Activated naive CD8-positive, alpha-beta T cell treated with anti-CD3 and anti-CD28 coated beads, Interleukin-2, amount 50 U/mL, for 24 hours (primary cell): Measurements from ENCODE around the gene UTP14C.
A peak's percentile ranks its signal among the peaks of the same experiment; 100 is the strongest.
"Not testable (repeated sequence)": the region's sequence is repeated elsewhere in the genome, so short reads cannot be mapped to it uniquely, and the experiment has no call there.

ENCODE experiments used
- ATAC-seq: fragments of 150-1000 bp; cut with Tn5 transposase; one replicate; pipeline ENCODE4 v1.10.0; 2021
- DNase-seq: peaks from one replicate; pipeline ENCODE4 v3.0.0; 2021
- H3K27ac Mint-ChIP-seq: one replicate; pipeline ENCODE4 v1.8.0; 2021; ENCODE audit warnings: mild to moderate bottlenecking, mixed read lengths
- H3K27me3 Mint-ChIP-seq: one replicate; pipeline ENCODE4 v1.8.0; 2021; ENCODE audit warnings: mixed read lengths
- H3K36me3 Mint-ChIP-seq: one replicate; pipeline ENCODE4 v1.8.0; 2021; ENCODE audit warnings: low read depth, mixed read lengths
- H3K4me1 Mint-ChIP-seq: one replicate; pipeline ENCODE4 v1.8.0; 2021; ENCODE audit warnings: mixed read lengths
- H3K4me3 Mint-ChIP-seq: one replicate; pipeline ENCODE4 v1.8.0; 2021; ENCODE audit warnings: mild to moderate bottlenecking, moderate library complexity, mixed read lengths
- H3K9me3 Mint-ChIP-seq: one replicate; pipeline ENCODE4 v1.8.0; 2021; ENCODE audit warnings: mixed read lengths

The UTP14C gene

GRCh38 chr13:52048516-52048915, 24.0 kb downstream of the UTP14C start:
- H3K4me3 Mint-ChIP-seq, result no peak overlapping the region
- no peak for DNase-seq
- H3K4me1 Mint-ChIP-seq, result no peaks in the 10 kb centered on the region
- ATAC-seq, result no peak
- peaks cover 7% of the 10 kb centered on the region for H3K36me3 Mint-ChIP-seq
- H3K27ac Mint-ChIP-seq, result no peak overlapping the region
- H3K27me3 Mint-ChIP-seq, result peaks cover 4% of the 10 kb centered on the region
- peaks cover 19% of the 10 kb centered on the region for H3K9me3 Mint-ChIP-seq

DNA sequence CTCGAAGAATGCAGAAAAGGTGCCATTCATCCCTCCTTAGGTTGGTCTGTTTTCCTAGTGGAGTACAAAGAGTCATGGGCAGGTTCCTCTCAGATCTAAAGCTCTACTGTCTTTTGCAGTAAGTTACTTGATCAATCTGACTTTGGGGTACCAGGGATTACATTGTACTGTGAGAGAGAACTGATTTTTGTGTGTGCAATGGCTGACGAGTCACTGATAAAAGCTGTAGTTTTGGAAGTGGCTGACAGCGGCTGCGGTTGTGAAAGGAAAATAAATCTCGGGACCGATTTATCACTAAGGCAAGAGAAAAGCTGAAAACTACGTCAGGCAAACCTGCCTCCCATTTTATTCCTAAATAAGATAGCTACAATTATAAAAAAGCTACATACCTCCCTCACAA, 26.9 kb downstream of the UTP14C start:
- DNase-seq, result no peak
- Mint-ChIP-seq H3K4me1 (no peaks in the 10 kb centered on the region), H3K36me3 (peaks cover 2% of the 10 kb centered on the region), H3K9me3 (peaks cover 19% of the 10 kb centered on the region), H3K4me3 (no peak overlapping the region), H3K27ac (no peak overlapping the region), H3K27me3 (peaks cover 4% of the 10 kb centered on the region)
- ATAC-seq, result no peak

GRCh38 chr13:52053460-52053859, 29.0 kb downstream of the UTP14C start:
- H3K9me3 Mint-ChIP-seq, result peaks cover 19% of the 10 kb centered on the region
- no peak overlapping the region for H3K27ac Mint-ChIP-seq
- peaks cover 4% of the 10 kb centered on the region for H3K27me3 Mint-ChIP-seq
- no peak for ATAC-seq
- H3K4me3 Mint-ChIP-seq, result no peak overlapping the region
- H3K4me1 Mint-ChIP-seq, result no peaks in the 10 kb centered on the region
- no peak for DNase-seq
- H3K36me3 Mint-ChIP-seq, result peaks cover 2% of the 10 kb centered on the region

- not testable (repeated sequence) for H3K4me3 Mint-ChIP-seq, DNase-seq, ATAC-seq, H3K9me3 Mint-ChIP-seq, H3K36me3 Mint-ChIP-seq, H3K4me1 Mint-ChIP-seq, H3K27ac Mint-ChIP-seq, H3K27me3 Mint-ChIP-seq
Observed at GRCh38 chr13:52061064-52061463, 36.6 kb downstream of the UTP14C start.

DNA sequence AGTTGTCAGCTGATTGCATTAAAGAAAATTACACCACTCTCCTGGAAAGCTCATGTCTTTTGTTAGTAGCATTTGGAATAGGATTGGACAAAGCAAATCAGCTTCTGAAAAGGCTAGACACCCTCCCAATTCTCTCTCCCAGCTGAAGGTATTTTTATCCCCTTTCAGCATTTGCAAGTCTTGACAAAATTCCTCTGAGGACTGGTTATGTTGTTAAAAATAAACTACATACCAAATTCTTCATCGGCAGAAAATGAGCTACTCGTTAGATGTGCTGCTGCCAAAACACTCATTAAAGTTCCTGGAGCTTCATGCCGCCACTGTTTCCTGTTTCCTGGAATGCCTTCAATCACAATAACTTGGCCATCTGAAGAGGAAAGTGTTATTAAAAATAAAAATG, 37.1 kb downstream of the UTP14C start:
- Mint-ChIP-seq H3K4me3 (no peak overlapping the region), H3K27ac (no peak overlapping the region), H3K9me3 (peaks cover 10% of the 10 kb centered on the region), H3K36me3 (peaks cover 2% of the 10 kb centered on the region), H3K27me3 (no peaks in the 10 kb centered on the region), H3K4me1 (no peaks in the 10 kb centered on the region)
- no peak for ATAC-seq
- no peak for DNase-seq

DNA sequence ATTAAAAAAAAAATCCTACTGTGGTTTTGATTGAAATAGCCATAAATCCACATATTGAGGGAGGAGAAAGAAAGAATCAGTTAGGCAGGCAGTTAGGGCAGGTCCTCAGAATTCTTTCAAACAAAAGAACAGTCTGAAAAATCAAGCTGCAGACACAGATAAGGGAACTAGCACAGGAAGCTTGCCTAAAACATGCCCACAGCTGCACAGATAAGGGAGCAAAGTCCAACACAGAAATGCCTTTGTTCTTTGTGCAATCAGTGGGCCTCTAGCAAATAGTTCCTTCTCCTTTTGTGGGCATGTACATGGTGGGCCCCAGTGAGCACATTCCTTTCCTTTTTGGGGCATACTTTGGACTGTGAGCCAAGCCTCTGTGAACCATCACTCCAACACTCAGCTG, 42.7 kb downstream of the UTP14C start:
- peaks cover 11% of the 10 kb centered on the region for H3K36me3 Mint-ChIP-seq
- H3K4me3 Mint-ChIP-seq, result no peak overlapping the region
- peaks cover 10% of the 10 kb centered on the region for H3K4me1 Mint-ChIP-seq
- ATAC-seq, result no peak
- H3K27me3 Mint-ChIP-seq, result peaks cover 14% of the 10 kb centered on the region
- H3K9me3 Mint-ChIP-seq, result peaks cover 22% of the 10 kb centered on the region
- no peak for DNase-seq
- H3K27ac Mint-ChIP-seq, result no peak overlapping the region

DNA sequence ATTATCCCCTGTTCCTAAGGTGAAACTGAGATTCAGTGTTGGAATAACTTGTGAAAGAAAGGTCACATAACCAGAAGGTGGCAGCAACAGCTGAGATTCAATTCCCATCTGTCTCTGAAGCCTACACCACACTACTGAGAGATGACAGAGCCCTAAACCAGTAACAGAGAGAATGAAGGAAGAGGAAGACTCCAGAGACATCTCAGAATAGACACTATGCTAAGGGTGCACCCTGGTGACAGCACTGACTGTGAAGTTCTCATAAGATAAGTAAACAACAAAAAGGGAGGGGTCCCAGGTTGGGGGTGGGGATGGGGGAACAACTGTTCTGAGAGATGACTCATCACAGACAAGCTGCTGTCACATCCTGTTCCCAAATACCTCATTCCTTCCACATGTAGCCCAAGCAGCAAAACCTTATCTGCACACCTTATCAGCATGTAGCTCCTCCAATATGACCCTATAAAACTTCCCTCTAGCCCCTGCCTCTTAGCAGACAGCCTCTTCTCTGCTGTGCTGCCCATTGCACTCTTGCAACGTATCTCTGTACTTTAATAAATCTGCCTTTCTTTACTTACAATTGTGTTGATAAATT, 46.5 kb downstream of the UTP14C start:
- peak; percentile 49 for ATAC-seq
- peaks cover 14% of the 10 kb centered on the region for H3K9me3 Mint-ChIP-seq
- H3K4me3 Mint-ChIP-seq, result no peak overlapping the region
- peaks cover 10% of the 10 kb centered on the region for H3K4me1 Mint-ChIP-seq
- H3K27ac Mint-ChIP-seq, result no peak overlapping the region
- peaks cover 26% of the 10 kb centered on the region for H3K27me3 Mint-ChIP-seq
- H3K36me3 Mint-ChIP-seq, result peaks cover 9% of the 10 kb centered on the region
- peak; percentile 10 for DNase-seq
